IMR-90 (cell line): Measurements from ENCODE around the gene DGKD. TPM values are rescaled to one million over a fixed set of nuclear protein-coding genes. Genes with fewer than 3 reads are reported as not detected.
A peak's percentile ranks its signal among the peaks of the same experiment; 100 is the strongest.

Source experiments
- ATAC-seq: fragments of 200-7000 bp; cut with Tn5 transposase; 2 replicates; pipeline ENCODE4 v1.9.1; 2020; ENCODE audit warnings: low read depth, mild to moderate bottlenecking, moderate library complexity
- BruUV-seq: library from RNA; stranded (reverse); fragments of 400-500 nt; replicated peaks from 2 replicates; lab custom pipeline; 2021; lab: Mats Ljungman, UMichigan
- CTCF ChIA-PET: fragments of 300-600 bp; formaldehyde crosslinking; extraction: SDS; loops from one replicate; lab custom pipeline; 2021; ENCODE audit warnings: antibody characterized with exemption; lab: Yijun Ruan, JAX
- POLR2A ChIA-PET: fragments of 300-600 bp; sonication (Branson Sonifier 250); formaldehyde crosslinking; loops from one replicate; lab custom pipeline; 2022; ENCODE audit warnings: antibody characterized with exemption; ENCODE audit not compliant: unreplicated experiment; lab: Charles Lee
- DNase-seq: peaks from one replicate; pipeline ENCODE4 v3.0.0; 2013
- H2AFZ ChIP-seq: replicated peaks from 2 replicates; pipeline ENCODE3; 2013; ENCODE audit warnings: low read length, mild to moderate bottlenecking; ENCODE audit not compliant: poor library complexity
- H2AK5ac ChIP-seq: 2 replicates; pipeline ENCODE4 v1.6.1; 2013; ENCODE audit warnings: low read depth, low read length, inconsistent platforms
- H2AK9ac ChIP-seq: replicated peaks from 2 replicates; pipeline ENCODE3; 2013; ENCODE audit warnings: mild to moderate bottlenecking, low read depth, low read length, moderate library complexity; ENCODE audit not compliant: poor library complexity
- H2BK120ac ChIP-seq: 2 replicates; pipeline ENCODE4 v1.6.1; 2013; ENCODE audit warnings: low read depth, low read length, inconsistent platforms
- H2BK15ac ChIP-seq: 3 replicates; pipeline ENCODE4 v1.6.1; 2013; ENCODE audit warnings: low read depth, low read length, inconsistent platforms
- H2BK20ac ChIP-seq: 2 replicates; pipeline ENCODE4 v1.6.1; 2013; ENCODE audit warnings: low read depth, mild to moderate bottlenecking, inconsistent platforms, low read length, moderate library complexity
- H2BK5ac ChIP-seq: 2 replicates; pipeline ENCODE4 v1.6.1; 2013; ENCODE audit warnings: mild to moderate bottlenecking, low read depth, low read length, inconsistent platforms; ENCODE audit not compliant: poor library complexity, severe bottlenecking
- H3K14ac ChIP-seq: replicated peaks from 2 replicates; pipeline ENCODE4 v1.6.1; 2013; ENCODE audit warnings: low read depth, low read length, inconsistent platforms
- H3K18ac ChIP-seq: 2 replicates; pipeline ENCODE4 v1.6.1; 2013; ENCODE audit warnings: low read depth, low read length, control low read depth
- H3K23ac ChIP-seq: 2 replicates; pipeline ENCODE4 v1.6.1; 2013; ENCODE audit warnings: low read depth, low read length, inconsistent platforms
- H3K27ac ChIP-seq: 2 replicates; pipeline ENCODE4 v1.5.1; 2013; ENCODE audit warnings: mild to moderate bottlenecking, control low read depth, low read length; ENCODE audit not compliant: insufficient read depth
- H3K27me3 ChIP-seq: 2 replicates; pipeline ENCODE4 v1.6.1; 2013; ENCODE audit warnings: low read length; ENCODE audit not compliant: control insufficient read depth, insufficient read depth
- H3K36me3 ChIP-seq: 2 replicates; pipeline ENCODE4 v1.6.1; 2013; ENCODE audit warnings: low read length, mixed read lengths; ENCODE audit not compliant: control insufficient read depth, insufficient read depth
- H3K4ac ChIP-seq: 2 replicates; pipeline ENCODE4 v1.6.1; 2013; ENCODE audit warnings: low read depth, low read length, inconsistent platforms
- H3K4me1 ChIP-seq: 2 replicates; pipeline ENCODE4 v1.6.1; 2013; ENCODE audit warnings: low read length, mixed read lengths; ENCODE audit not compliant: control insufficient read depth, insufficient read depth
- H3K4me2 ChIP-seq: 2 replicates; pipeline ENCODE4 v1.6.1; 2013; ENCODE audit warnings: low read depth, mild to moderate bottlenecking, control low read depth, low read length, moderate library complexity
- H3K4me3 ChIP-seq: 2 replicates; pipeline ENCODE4 v1.5.1; 2013; ENCODE audit warnings: low read depth, mild to moderate bottlenecking, control low read depth, low read length, moderate library complexity; ENCODE audit not compliant: insufficient read depth
- H3K56ac ChIP-seq: 2 replicates; pipeline ENCODE4 v1.6.1; 2013; ENCODE audit warnings: low read length, inconsistent platforms; ENCODE audit not compliant: insufficient read depth; ENCODE audit errors: extremely low read depth
- H3K79me1 ChIP-seq, 2 experiments: 2 replicates each; pipeline ENCODE4 v1.6.1; 2013; ENCODE audit warnings: low read length in 2 of 2, inconsistent platforms in 1 of 2, low read depth in 1 of 2
- H3K9ac ChIP-seq: 2 replicates; pipeline ENCODE4 v1.6.1; 2013; ENCODE audit warnings: low read depth, low read length, control low read depth
- H3K9me1 ChIP-seq: 2 replicates; pipeline ENCODE4 v1.6.1; 2013; ENCODE audit warnings: low read length, inconsistent platforms; ENCODE audit not compliant: insufficient read depth
- H3K9me3 ChIP-seq: 2 replicates; pipeline ENCODE4 v1.6.1; 2013; ENCODE audit warnings: low read length; ENCODE audit not compliant: control insufficient read depth, insufficient read depth
- H4K20me1 ChIP-seq: 2 replicates; pipeline ENCODE4 v1.6.1; 2013; ENCODE audit warnings: low read length, inconsistent platforms; ENCODE audit not compliant: insufficient read depth
- H4K5ac ChIP-seq: 2 replicates; pipeline ENCODE4 v1.6.1; 2013; ENCODE audit warnings: mild to moderate bottlenecking, low read depth, low read length, control low read depth
- H4K8ac ChIP-seq, 2 experiments: 2 replicates each; pipeline ENCODE4 v1.6.1; 2013; ENCODE audit warnings: low read depth in 2 of 2, low read length in 2 of 2, control low read depth in 1 of 2, inconsistent platforms in 1 of 2
- H4K91ac ChIP-seq: 2 replicates; pipeline ENCODE4 v1.6.1; 2013; ENCODE audit warnings: low read depth, low read length, inconsistent platforms; ENCODE audit not compliant: insufficient read depth
- CTCF ChIP-seq: conservative IDR thresholded peaks from 2 replicates; pipeline ENCODE4 v1.5.1; 2012; ENCODE audit warnings: mild to moderate bottlenecking, low read depth, low read length, improper control_type of control experiment
- NFE2L2 ChIP-seq: fragments of 150-350 bp; IDR thresholded peaks from 2 replicates; pipeline ENCODE4 v1.6.1; 2016; ENCODE audit warnings: low read depth, mild to moderate bottlenecking, low read length
- RAD21 ChIP-seq: IDR thresholded peaks from 2 replicates; pipeline ENCODE4 v1.6.1; 2012; ENCODE audit warnings: low read length, improper control_type of control experiment
- SMC3 ChIP-seq: fragments of 150-350 bp; IDR thresholded peaks from 2 replicates; pipeline ENCODE4 v1.6.1; 2016; ENCODE audit warnings: low read depth, mild to moderate bottlenecking, antibody characterized with exemption, low read length, moderate library complexity
- WGBS, 2 experiments: methylation state at CpG; one replicate each; pipeline versions ENCODE4 v1.1.5 to v1.1.7; 2013; ENCODE audit warnings: missing lambda C conversion rate in 2 of 2; ENCODE audit not compliant: insufficient read length in 1 of 2; ENCODE audit errors: extremely low coverage in 2 of 2; 5-methylcytosine and 5-hydroxymethylcytosine counted together
- dilution Hi-C: fragments of 300-500 bp; cut with HindIII; formaldehyde crosslinking; loops from one replicate; pipeline ENCODE4 v1.14.3; 2018; ENCODE audit warnings: low sequenced_read_pairs; ENCODE audit not compliant: unreplicated experiment
- in situ Hi-C: fragments of 300-500 bp; cut with MboI; formaldehyde crosslinking; loops from 3 replicates; pipeline ENCODE4 v1.14.3; 2019; ENCODE audit warnings: low sequenced_read_pairs, inconsistent platforms, mixed read lengths
- intact Hi-C: fragments of 100-400 bp; cut with micrococcal nuclease; formaldehyde crosslinking; loops from 2 replicates; pipeline ENCODE4 v1.10.0; 2022
- polyA plus RNA-seq, 3 experiments: library from polyadenylated mRNA; depleted of rRNA; stranded (reverse); fragments of >200 nt; gene quantifications; 2 replicates each; pipeline ENCODE4 v1.2.3, GENCODE V29; 2012; ENCODE audit warnings: low replicate concordance in 1 of 3
- total RNA-seq: library from RNA; depleted of rRNA; stranded (reverse); fragments of >200 nt; gene quantifications from 2 replicates; pipeline ENCODE4 v1.2.3, GENCODE V29; 2012

Gene DGKD
- total and polyA plus RNA-seq, 2 of the 4 experiments (the other 2 are of a cell fraction), result 6.5 to 10.1 TPM

- WGBS, 2 experiments, result 34% methylated on average over 7 of the region's 31 CpGs; no CpG with 5 or more reads in 1 of the 2 experiments
- Histone ChIP-seq H3K4me1 (no peaks in the 10 kb centered on the region), H3K56ac (no peak overlapping the region), H3K27me3 (no peaks in the 10 kb centered on the region), H2AK9ac (peak overlapping the region; percentile 85), H2BK20ac (no peak overlapping the region), H4K8ac (peak overlapping the region in 1 of 2 experiments; percentile 65; a peak in 1 of 4 replicates), H4K5ac (no peak overlapping the region), H3K4me3 (no peak overlapping the region), H3K4me2 (no peak overlapping the region), H3K79me1 (no peaks in the 10 kb centered on the region), H4K20me1 (no peaks in the 10 kb centered on the region), H3K9ac (no peak overlapping the region), H3K27ac (no peak overlapping the region), H4K91ac (no peak overlapping the region), H2BK5ac (no peak overlapping the region), H3K23ac (no peak overlapping the region), H3K18ac (no peak overlapping the region), H2AK5ac (no peak overlapping the region), H3K9me3 (no peaks in the 10 kb centered on the region), H3K36me3 (peaks cover 34% of the 10 kb centered on the region), H2AFZ (peak overlapping the region; percentile 73), H3K4ac (no peak overlapping the region; the same call in 1 of the 2 replicates), H3K9me1 (peaks cover 2% of the 10 kb centered on the region; the same call in 1 of the 2 replicates), H2BK120ac (no peak overlapping the region), H3K14ac (no peak overlapping the region), H2BK15ac (no peak overlapping the region)
- BruUV-seq, result no TSS peak
- ATAC-seq (peak; percentile 94), DNase-seq (peak; percentile 48)
- intact Hi-C loops (loop anchor here (1.0 kb wide), 2 partner anchors 262 to 383 kb away; no protein-coding TSS in a partner anchor), dilution Hi-C loops (no loop called here), in situ Hi-C loops (loop anchor here (5.0 to 10.0 kb wide), 3 partner anchors 97 to 263 kb away; partner anchors contain the start of genes DGKD and UGT1A5)
- CTCF ChIA-PET, result interaction anchor here (0.7 to 1.5 kb wide), 10 partner anchors 10 to 384 kb away, joined by 3 to 9 read pairs (median 4); no protein-coding TSS in a partner anchor
- peak; percentile 82 for TF ChIP-seq CTCF
- TF ChIP-seq NFE2L2, result no peak
- peak; percentile 79 for TF ChIP-seq RAD21
- TF ChIP-seq SMC3, result peak; percentile 80
- POLR2A ChIA-PET, result no interaction called here
Measured at GRCh38 chr2:233449081-233449901, 95.0 kb downstream of the DGKD start.
